HS-27A (cell line): ENCODE results near the gene SPOCD1.

Experiments used
- DNase-seq: peaks from one replicate; pipeline ENCODE4 v3.0.0-alpha.2; 2012; ENCODE audit warnings: low read depth, missing footprints

The SPOCD1 gene

DNA sequence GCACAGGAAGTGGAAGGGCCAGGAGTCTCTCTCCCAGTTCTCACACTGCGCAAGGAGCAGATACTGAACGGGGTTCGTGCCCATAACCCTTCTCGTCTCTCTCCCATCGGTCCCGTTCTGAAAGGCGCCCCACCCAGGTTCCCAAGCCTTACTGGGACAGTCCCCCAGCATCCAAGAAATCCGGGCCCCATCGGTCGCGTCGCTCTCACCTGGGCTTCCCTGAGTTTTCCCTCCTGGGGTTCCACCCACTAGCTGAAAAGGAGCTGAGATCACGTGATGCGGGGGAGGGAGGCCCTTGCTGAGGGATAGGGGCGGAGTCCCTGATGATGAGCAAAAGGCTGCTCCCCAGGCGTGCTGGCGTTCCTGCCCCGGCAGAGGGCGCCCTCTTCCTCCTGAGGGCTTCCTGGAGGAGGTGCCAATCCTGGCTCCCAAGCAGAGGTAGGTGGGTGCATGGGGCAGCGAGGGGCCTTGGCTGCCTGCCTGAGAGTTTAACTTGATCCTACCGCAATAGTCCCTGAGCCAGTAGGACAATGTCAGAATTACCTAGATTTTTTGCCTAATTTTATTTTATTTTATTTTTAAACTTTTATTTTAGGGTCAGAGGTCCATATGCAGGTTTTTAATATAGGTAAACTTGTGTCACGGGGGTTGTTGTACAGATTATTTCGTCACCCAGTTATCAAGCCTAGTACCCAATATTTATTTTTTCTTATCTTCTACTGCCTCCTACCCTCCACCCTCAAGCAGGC lies at the start of gene SPOCD1:
Gene SPOCD1 (minus strand): TSS at position 271 of the 749 bp plus-strand sequence. CDS start 689 bp downstream, outside the sequence.
- DNase-seq, result no peak

- no peak for DNase-seq
Measured at GRCh38 chr1:31862071-31862470, 46.2 kb upstream of the SPOCD1 start.

DNA sequence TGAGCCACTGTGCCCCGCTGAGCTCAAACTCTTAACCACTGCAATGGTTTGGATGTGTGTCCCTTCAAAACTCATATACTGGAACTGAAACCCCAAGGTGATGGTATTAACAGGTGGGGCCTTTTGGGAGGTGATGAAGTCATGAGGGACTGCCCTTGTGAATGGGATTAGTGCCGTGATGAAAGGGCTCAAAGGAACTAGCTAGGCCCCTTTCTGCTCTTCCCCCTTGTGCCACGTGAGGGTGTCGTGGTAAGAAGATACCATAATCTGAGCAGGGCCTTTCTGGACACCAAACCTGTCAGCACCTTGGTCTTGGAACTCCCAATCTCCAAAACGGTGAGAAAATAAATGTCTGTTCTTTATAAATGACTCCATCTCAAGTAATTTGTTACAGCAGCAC lies 45.5 kb upstream of the SPOCD1 start:
- DNase-seq, result no peak

- no peak for DNase-seq
Measured at GRCh38 chr1:31860581-31860980, 44.8 kb upstream of the SPOCD1 start.

DNA sequence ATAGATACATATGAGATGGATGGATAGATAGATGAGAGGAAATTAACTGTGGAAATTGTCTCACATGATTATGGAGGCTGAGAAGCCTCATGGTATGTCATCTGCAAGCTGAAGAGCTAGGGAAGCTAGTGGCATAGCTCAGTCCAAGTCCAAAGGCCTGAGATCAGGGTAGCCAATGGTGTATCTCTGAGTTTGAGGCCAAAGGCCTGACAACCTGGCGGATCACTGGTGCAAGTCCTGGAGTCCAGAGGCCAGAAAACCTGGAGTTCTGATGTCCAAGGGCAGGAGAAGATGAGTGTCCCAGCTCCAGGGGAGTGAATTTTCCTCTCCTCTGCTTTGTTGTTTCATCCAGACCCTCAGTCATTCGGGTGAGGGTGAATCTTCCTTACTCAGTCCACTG lies 43.9 kb upstream of the SPOCD1 start:
- DNase-seq, result no peak

DNA sequence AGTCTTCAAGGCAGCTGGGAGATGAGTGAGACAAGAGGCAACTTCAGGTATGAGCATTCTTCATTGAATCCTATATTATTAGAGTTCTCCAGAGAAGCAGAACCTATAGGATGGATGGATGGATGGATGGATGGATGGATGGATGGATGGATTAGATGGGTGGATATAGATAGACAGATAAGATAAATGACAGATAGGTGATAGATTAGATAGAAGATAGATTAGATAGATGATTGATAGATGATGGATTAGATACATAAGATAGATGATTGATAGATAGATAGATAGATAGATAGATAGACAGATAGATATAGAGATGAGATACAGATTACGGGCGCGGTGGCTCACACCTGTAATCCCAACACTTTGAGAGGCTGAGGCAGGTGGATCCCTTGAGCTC lies 43.2 kb upstream of the SPOCD1 start:
- DNase-seq, result no peak

DNA sequence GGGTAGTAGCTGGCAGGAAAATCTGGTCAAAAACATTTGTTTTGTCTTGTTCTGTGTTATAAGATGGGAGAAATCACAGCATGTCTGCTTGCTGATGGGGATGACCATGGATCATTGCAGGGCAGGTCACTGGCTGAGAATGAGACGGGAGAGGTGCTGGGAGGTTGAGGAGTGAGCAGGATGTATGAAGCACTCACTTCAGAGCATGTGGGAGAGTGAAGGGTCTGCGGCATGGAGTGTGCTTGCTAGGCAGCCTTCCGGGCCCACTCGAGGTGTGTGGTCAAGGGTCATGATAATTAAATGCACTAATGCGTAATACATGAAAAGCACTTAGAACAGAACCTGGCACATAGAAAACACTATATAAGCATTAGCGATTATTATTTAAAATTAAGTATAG lies 42.0 kb upstream of the SPOCD1 start:
- DNase-seq, result no peak

DNA sequence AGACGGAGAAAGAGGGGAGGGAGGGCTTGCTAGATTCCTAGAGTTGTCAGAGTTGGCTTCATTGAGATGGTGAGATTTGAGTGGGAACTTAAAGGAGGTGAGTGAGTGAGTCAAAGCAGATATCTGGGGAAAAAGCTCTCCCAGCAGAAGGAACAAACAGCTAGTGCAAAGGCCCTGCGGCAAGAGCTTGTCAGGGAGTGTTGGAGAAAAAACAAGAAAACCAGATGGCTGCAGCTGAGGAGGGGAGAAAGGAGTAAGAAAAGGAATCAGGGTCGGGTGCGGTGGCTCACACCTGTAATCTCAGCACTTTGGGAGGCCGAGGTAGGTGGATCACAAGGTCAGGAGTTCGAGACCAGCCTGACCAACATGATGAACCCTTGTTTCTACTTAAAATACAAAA lies 40.3 kb upstream of the SPOCD1 start:
- no peak for DNase-seq

- no peak for DNase-seq
Measured at GRCh38 chr1:31855038-31855845, 39.4 kb upstream of the SPOCD1 start.

DNA sequence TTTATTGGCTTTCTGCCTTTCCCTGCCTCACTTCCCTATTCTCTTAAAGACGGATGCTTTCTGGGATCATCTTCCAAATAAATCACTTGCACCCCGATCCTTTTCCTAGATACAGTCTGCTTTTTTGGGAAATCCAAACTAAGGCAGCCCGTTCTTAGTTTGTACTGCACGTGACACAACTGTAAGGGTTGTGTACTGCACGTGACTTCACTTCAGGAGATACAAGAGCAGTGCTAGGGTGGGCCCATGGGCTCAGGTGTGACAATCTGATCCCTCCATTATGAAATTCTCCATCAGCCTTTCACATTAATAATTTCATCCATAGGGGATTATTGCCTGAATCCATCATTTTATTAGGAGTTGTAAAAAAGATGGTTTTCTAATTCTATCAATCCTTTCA lies 33.8 kb upstream of the SPOCD1 start:
- no peak for DNase-seq

DNA sequence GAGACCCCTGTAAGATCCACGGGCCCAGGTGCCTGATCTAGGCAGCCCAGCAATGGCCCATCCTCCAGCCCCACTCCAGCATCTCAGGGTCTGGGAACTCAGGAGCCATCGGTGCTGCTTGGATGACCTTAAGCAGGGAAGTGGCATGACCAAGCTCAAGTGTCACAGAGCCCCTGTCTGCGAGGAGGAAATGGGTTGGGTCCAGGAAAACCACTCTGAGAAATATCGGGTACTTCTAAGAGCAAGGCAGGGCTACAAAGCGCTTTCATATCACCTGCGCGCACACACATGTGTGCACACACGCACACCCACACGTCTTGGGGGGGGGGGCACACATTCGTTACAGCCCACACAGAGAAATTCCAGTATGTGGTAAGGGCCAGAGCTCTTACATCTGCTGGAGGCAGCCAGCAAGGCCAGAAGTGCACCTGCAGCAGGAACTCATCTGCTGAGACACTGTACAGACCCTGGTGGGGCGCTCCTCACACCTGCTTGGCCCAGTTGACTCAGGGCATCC lies 32.6 kb upstream of the SPOCD1 start:
- no peak for DNase-seq

GRCh38 chr1:31846484-31846883 lies 30.7 kb upstream of the SPOCD1 start:
- DNase-seq, result no peak

- peak; percentile 47 for DNase-seq
Measured at GRCh38 chr1:31843506-31843905, 27.7 kb upstream of the SPOCD1 start.

- DNase-seq, result no peak
Measured at GRCh38 chr1:31839662-31840343, 24.0 kb upstream of the SPOCD1 start.

DNA sequence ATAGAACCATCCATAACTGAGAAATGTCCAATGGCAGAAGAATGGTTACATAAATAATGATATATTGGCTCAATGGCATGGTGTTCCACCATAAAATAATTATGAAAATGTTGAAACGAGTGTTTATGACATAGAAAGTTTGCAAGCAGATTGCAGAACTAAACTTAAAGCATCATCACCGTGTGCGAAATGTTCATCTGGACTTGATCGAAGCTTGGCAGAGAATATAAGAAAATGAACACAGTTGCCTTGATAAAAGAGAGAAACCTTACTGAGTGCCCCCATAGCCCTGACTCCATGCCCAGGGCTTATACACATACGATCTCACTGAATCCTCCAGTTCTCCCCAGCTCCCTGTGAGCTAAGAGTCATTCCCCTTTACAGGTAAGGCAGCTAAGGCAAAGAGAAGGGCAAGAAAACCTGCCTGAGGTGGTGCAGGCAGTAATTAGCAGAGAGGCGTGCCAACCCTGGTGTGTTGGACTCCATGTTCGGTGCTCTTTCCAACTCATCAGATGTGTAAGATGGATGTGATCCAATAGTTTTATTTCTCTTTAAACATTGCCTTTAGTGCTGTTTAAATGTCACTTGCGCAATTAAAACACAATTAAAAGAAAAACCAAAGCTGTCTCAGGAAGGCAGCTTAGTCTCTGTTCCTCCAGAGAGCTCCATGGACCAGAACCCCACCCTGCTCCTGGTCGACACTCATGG lies 21.8 kb upstream of the SPOCD1 start:
- DNase-seq, result no peak

GRCh38 chr1:31836638-31837037 lies 20.8 kb upstream of the SPOCD1 start:
- DNase-seq, result no peak

GRCh38 chr1:31835415-31835814 lies 19.6 kb upstream of the SPOCD1 start:
- DNase-seq, result no peak

- no peak for DNase-seq
Measured at GRCh38 chr1:31834501-31834900, 18.7 kb upstream of the SPOCD1 start.

DNA sequence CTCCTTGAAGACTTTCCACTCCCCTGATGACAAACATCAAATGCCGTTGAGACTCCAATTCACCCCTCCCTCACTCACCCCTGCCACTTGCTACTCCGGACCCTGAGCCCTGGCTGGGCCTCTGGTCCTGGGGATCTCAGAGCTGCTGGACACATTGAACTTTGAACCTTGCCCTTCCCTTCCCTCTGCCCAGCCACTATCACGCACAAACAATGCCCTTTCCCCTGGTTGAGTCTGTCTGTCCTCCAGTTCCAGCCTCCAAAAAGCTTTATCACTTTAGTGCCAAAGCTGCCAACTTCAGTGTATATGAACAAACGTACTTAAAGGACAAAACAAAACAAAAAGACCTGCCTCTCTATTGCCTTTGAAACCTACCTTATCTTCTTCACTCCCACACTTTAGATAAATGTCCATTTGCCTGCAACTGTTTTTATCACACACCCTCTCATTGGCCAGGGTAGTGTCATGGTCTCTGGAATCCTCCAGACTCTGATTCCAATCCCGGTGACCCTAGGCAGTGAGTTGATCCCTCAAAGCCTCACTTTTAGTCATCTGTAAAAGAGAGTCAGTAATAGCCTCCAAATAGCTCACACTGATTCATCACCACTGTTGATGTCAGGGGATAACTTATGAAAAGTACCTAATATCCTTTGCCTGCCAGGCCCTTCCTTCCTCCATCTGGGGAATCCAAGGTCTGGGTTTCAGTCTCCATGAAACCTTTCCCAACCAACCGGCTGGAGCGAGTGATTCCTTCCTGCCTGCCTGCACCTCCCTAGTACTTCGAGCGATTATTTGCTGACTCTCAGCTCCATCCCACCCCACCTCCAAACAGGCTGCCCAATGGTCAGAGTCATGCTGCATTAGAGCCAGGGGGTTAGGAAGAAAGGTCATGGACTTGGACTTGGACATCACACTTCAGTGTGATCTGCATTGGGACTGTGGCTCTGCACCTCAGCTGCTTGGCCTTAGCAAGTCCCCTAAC lies 15.9 kb upstream of the SPOCD1 start:
- DNase-seq, result no peak

GRCh38 chr1:31830511-31830910 lies 14.7 kb upstream of the SPOCD1 start:
- no peak for DNase-seq

GRCh38 chr1:31830065-31830464 lies 14.2 kb upstream of the SPOCD1 start:
- no peak for DNase-seq
